GM12878 (cell line): ENCODE data around the gene TJAP1. TPM values are rescaled to one million over a fixed set of nuclear protein-coding genes. Genes with fewer than 3 reads are reported as not detected.

Source experiments
- ATAC-seq: fragments of 200-7000 bp; cut with Tn5 transposase; 3 replicates; pipeline ENCODE4 v1.9.1; 2020; ENCODE audit warnings: mild to moderate bottlenecking, moderate library complexity
- BruUV-seq: library from RNA; stranded (reverse); fragments of 400-500 nt; replicated peaks from 2 replicates; lab custom pipeline; 2021; lab: Mats Ljungman, UMichigan
- CTCF ChIA-PET: fragments of 300-600 bp; sonication (Branson Sonifier 250); formaldehyde crosslinking; extraction: SDS; loops from one replicate; lab custom pipeline; 2021; ENCODE audit warnings: inconsistent platforms; lab: Yijun Ruan, JAX
- POLR2A ChIA-PET: fragments of 350-600 bp; formaldehyde crosslinking; extraction: SDS; loops from one replicate; lab custom pipeline; 2021; ENCODE audit warnings: inconsistent platforms; lab: Charles Lee
- RAD21 ChIA-PET: fragments of 300-600 bp; sonication (Branson Sonifier 250); formaldehyde crosslinking; loops from one replicate; lab custom pipeline; 2023; ENCODE audit warnings: antibody characterized with exemption; ENCODE audit not compliant: unreplicated experiment; lab: Charles Lee
- SMC1A ChIA-PET: fragments of 300-600 bp; sonication (Branson Sonifier 250); formaldehyde crosslinking; loops from one replicate; lab custom pipeline; 2023; ENCODE audit not compliant: unreplicated experiment, uncharacterized antibody; lab: Charles Lee
- DNase-seq: peaks from one replicate; pipeline ENCODE4 v3.0.0-alpha.2; 2011; ENCODE audit warnings: low read depth, low spot score
- FAIRE-seq: peaks from 3 replicates; lab custom pipeline; 2011; peaks lifted over from hg19 to GRCh38; lab: Jason Lieb, UNC
- H2AFZ ChIP-seq: 2 replicates; pipeline ENCODE4 v1.6.0; 2011; ENCODE audit warnings: low read depth, low read length, control low read depth; ENCODE audit not compliant: control insufficient read depth
- H3K27ac ChIP-seq: 2 replicates; pipeline ENCODE4 v1.5.1; 2011; ENCODE audit warnings: control low read depth; ENCODE audit not compliant: control insufficient read depth, insufficient read depth
- H3K27me3 ChIP-seq, 2 experiments: replicated peaks in 1 of 2; 2 replicates each; pipeline versions ENCODE4 v1.6.0 to v1.6.1; 2011; ENCODE audit warnings: low read length in 1 of 2; ENCODE audit not compliant: control insufficient read depth in 2 of 2, insufficient read depth in 2 of 2
- H3K36me3 ChIP-seq, 2 experiments: 2 replicates each; pipeline ENCODE4 v1.5.1; 2011; ENCODE audit warnings: low read length in 1 of 2; ENCODE audit not compliant: control insufficient read depth in 2 of 2, insufficient read depth in 2 of 2
- H3K4me1 ChIP-seq: 2 replicates; pipeline ENCODE4 v1.6.1; 2011; ENCODE audit warnings: mild to moderate bottlenecking, low read length, moderate library complexity, mixed read lengths; ENCODE audit not compliant: control insufficient read depth, insufficient read depth
- H3K4me2 ChIP-seq: 2 replicates; pipeline ENCODE4 v1.6.0; 2011; ENCODE audit warnings: control low read depth; ENCODE audit not compliant: control insufficient read depth, insufficient read depth
- H3K4me3 ChIP-seq: fragments of 200-600 bp; sonication (generic); 2 replicates; pipeline ENCODE4 v1.5.1; 2016
- H3K79me2 ChIP-seq: 2 replicates; pipeline ENCODE4 v1.6.0; 2011; ENCODE audit warnings: low read length; ENCODE audit not compliant: control insufficient read depth, insufficient read depth
- H3K9ac ChIP-seq: 2 replicates; pipeline ENCODE4 v1.8.0; 2011; ENCODE audit warnings: low read length, control low read depth, mixed read lengths; ENCODE audit not compliant: control insufficient read depth, insufficient read depth
- H3K9me3 ChIP-seq: replicated peaks from 3 replicates; pipeline ENCODE4 v1.5.1; 2011; ENCODE audit warnings: mild to moderate bottlenecking, low read length; ENCODE audit not compliant: control insufficient read depth, insufficient read depth
- H4K20me1 ChIP-seq: 2 replicates; pipeline ENCODE4 v1.6.0; 2011; ENCODE audit not compliant: control insufficient read depth, insufficient read depth
- ATF2 ChIP-seq: IDR thresholded peaks from 2 replicates; pipeline ENCODE4 v1.6.1; 2012; ENCODE audit warnings: low read length, inconsistent platforms
- BHLHE40 ChIP-seq, 2 experiments: fragments of 450-650 bp in 1 of 2; IDR thresholded peaks; 2 replicates each; pipeline ENCODE4 v1.6.1; 2011 to 2017; ENCODE audit warnings: low read depth in 2 of 2, borderline replicate concordance in 1 of 2, improper control_type of control experiment in 1 of 2, low read length in 1 of 2, mild to moderate bottlenecking in 1 of 2
- BMI1 ChIP-seq: fragments of 450-650 bp; IDR thresholded peaks from 2 replicates; pipeline ENCODE4 v1.6.1; 2016; ENCODE audit warnings: mild to moderate bottlenecking, moderate library complexity, borderline replicate concordance
- CEBPB ChIP-seq, 2 experiments: fragments of 150-350 bp in 1 of 2; IDR thresholded peaks; 2 replicates each; pipeline ENCODE4 v1.6.1; 2012 to 2014; ENCODE audit warnings: low read depth in 2 of 2, low read length in 2 of 2, borderline replicate concordance in 1 of 2, inconsistent platforms in 1 of 2
- CHD4 ChIP-seq: fragments of 200-600 bp; sonication (generic); IDR thresholded peaks from 2 replicates; pipeline ENCODE4 v1.6.1; 2016; ENCODE audit warnings: mild to moderate bottlenecking
- DPF2 ChIP-seq: fragments of 450-650 bp; IDR thresholded peaks from 2 replicates; pipeline ENCODE4 v1.6.1; 2017; ENCODE audit warnings: mild to moderate bottlenecking
- HDAC6 ChIP-seq: fragments of 200-600 bp; sonication (generic); IDR thresholded peaks from one replicate; pipeline ENCODE4 v1.8.0; 2017; ENCODE audit warnings: antibody characterized with exemption; ENCODE audit not compliant: unreplicated experiment
- IRF3 ChIP-seq: fragments of 450-650 bp; IDR thresholded peaks from 2 replicates; pipeline ENCODE4 v1.6.1; 2014; ENCODE audit warnings: mild to moderate bottlenecking
- NFYB ChIP-seq: IDR thresholded peaks from 2 replicates; pipeline ENCODE4 v1.6.1; 2011; ENCODE audit warnings: low read depth, mild to moderate bottlenecking, low read length, improper control_type of control experiment, moderate library complexity; ENCODE audit not compliant: insufficient read depth
- RAD21 ChIP-seq: IDR thresholded peaks from 2 replicates; pipeline ENCODE4 v1.6.1; 2011; ENCODE audit warnings: mild to moderate bottlenecking, low read depth, low read length, moderate library complexity; ENCODE audit not compliant: insufficient read depth
- RCOR1 ChIP-seq: conservative IDR thresholded peaks from 2 replicates; pipeline ENCODE4 v1.6.1; 2012; ENCODE audit warnings: low read depth, low read length, improper control_type of control experiment
- SIX5 ChIP-seq: IDR thresholded peaks from 2 replicates; pipeline ENCODE4 v1.6.1; 2011; ENCODE audit warnings: mild to moderate bottlenecking, low read depth, low read length, moderate library complexity; ENCODE audit not compliant: severe bottlenecking
- SMAD1 ChIP-seq: fragments of 450-650 bp; IDR thresholded peaks from 2 replicates; pipeline ENCODE4 v1.6.1; 2018; ENCODE audit warnings: mild to moderate bottlenecking, low read depth; ENCODE audit not compliant: partially characterized antibody
- STAT1 ChIP-seq: fragments of 450-650 bp; conservative IDR thresholded peaks from 2 replicates; pipeline ENCODE4 v1.6.1; 2014; ENCODE audit warnings: antibody characterized with exemption, mild to moderate bottlenecking
- SUPT20H ChIP-seq: IDR thresholded peaks from 2 replicates; pipeline ENCODE4 v1.6.1; 2011; ENCODE audit warnings: low read depth, mild to moderate bottlenecking, low read length, moderate library complexity, borderline replicate concordance; ENCODE audit not compliant: control insufficient read depth
- TAF1 ChIP-seq: IDR thresholded peaks from 2 replicates; pipeline ENCODE4 v1.6.1; 2011; ENCODE audit warnings: mild to moderate bottlenecking, low read depth, low read length, borderline replicate concordance
- ZNF24 ChIP-seq: fragments of 450-650 bp; IDR thresholded peaks from 2 replicates; pipeline ENCODE4 v1.6.1; 2017; ENCODE audit warnings: antibody characterized with exemption, mild to moderate bottlenecking
- ZNF592 ChIP-seq: fragments of 450-650 bp; IDR thresholded peaks from 2 replicates; pipeline ENCODE4 v1.6.1; 2017; ENCODE audit warnings: mild to moderate bottlenecking, moderate library complexity
- WGBS: methylation state at CpG from one replicate; pipeline ENCODE4 v1.1.6; 2016; ENCODE audit warnings: low lambda C conversion rate; ENCODE audit not compliant: insufficient replicate concordance, insufficient coverage; ENCODE audit errors: missing lambda C conversion rate; 5-methylcytosine and 5-hydroxymethylcytosine counted together
- in situ Hi-C: fragments of 300-500 bp; cut with MboI; formaldehyde crosslinking; loops from 9 replicates; pipeline ENCODE4 v1.14.3; 2018; ENCODE audit warnings: mixed read lengths
- intact Hi-C: fragments of 100-400 bp; cut with micrococcal nuclease; formaldehyde crosslinking; loops from one replicate; pipeline ENCODE4 v1.14.2; 2022; ENCODE audit not compliant: unreplicated experiment
- polyA plus RNA-seq, 11 experiments: library from polyadenylated mRNA; depleted of rRNA in 4 of 11; unstranded in 6 of 11; stranded (reverse) in 5 of 11; fragments of >200 nt; fragmentation: Nextera tagmentation in 4 of 11; fragmentation: Illumina TruSeq in 1 of 11; extraction: Ambion mirVana in 4 of 11; extraction: Trizol in 1 of 11; gene quantifications; 1 replicate in 1 of 11; 2 replicates in 10 of 11; pipeline versions ENCODE4 v1.2.1 to v1.2.3, GENCODE V29; 2011 to 2016; ENCODE audit warnings: inconsistent platforms in 2 of 11, missing spikeins in 2 of 11, low read depth in 1 of 11
- total RNA-seq, 4 experiments: library from RNA; depleted of rRNA in 3 of 4; stranded (reverse); fragments of >200 nt in 3 of 4; fragmentation: Illumina TruSeq in 1 of 4; extraction: Trizol in 1 of 4; gene quantifications; 2 replicates each; pipeline versions ENCODE4 v1.2.1 to v1.2.3, GENCODE V29; 2013 to 2021

Gene TJAP1
- total and polyA plus RNA-seq, 10 of the 15 experiments (the other 5 are each of a cell fraction or from before 2014, with no cell fraction given): 0.11 to 22.6 (median 12.8) TPM

GRCh38 chr6:43532201-43532600 lies 54.8 kb downstream of the TJAP1 start:
- WGBS: 100% methylated on average over 1 of the region's 1 CpG
- no TSS peak for BruUV-seq

More at GRCh38 chr6:43532201-43532600, 54.8 kb downstream of the TJAP1 start:
- Histone ChIP-seq H3K79me2 (no peaks in the 10 kb centered on the region), H3K4me2 (no peak overlapping the region), H3K9me3 (no peaks in the 10 kb centered on the region), H3K36me3 (peaks cover 11 to 27% of the 10 kb centered on the region in 2 experiments), H3K27me3 (no peaks in the 10 kb centered on the region), H3K9ac (no peak overlapping the region), H2AFZ (no peak overlapping the region), H3K4me1 (no peaks in the 10 kb centered on the region), H3K27ac (no peak overlapping the region), H4K20me1 (no peaks in the 10 kb centered on the region), H3K4me3 (no peak overlapping the region)
- ChIA-PET SMC1A (interaction anchor here (1.5 kb wide), 1 partner anchor 13 kb away, joined by 5 read pairs; no protein-coding TSS in a partner anchor), CTCF (interaction anchor here (0.6 to 2.6 kb wide), 4 partner anchors 10 to 76 kb away, joined by 3 to 11 read pairs (median 7); no protein-coding TSS in a partner anchor), RAD21 (interaction anchor here (0.7 to 0.9 kb wide), 2 partner anchors 15 kb away, joined by 3 read pairs; partner anchors contain the start of genes POLR1C and YIPF3), POLR2A (interaction anchor here (0.7 to 2.2 kb wide), 3 partner anchors 12 to 341 kb away, joined by 3 to 8 read pairs (median 7); no protein-coding TSS in a partner anchor)
- TF ChIP-seq STAT1 (no peak), ATF2 (no peak), SUPT20H (no peak), RCOR1 (no peak), NFYB (no peak), CHD4 (no peak), RAD21 (no peak), ZNF24 (no peak), BHLHE40 (IDR thresholded peaks at IDR 0.05; ENCODE audit: borderline replicate concordance in 1 of 2, low read depth in 2 of 2, low read length in 1 of 2) (no peak), DPF2 (no peak), TAF1 (no peak), CEBPB (IDR thresholded peaks at IDR 0.05; ENCODE audit: borderline replicate concordance in 1 of 2, low read depth in 2 of 2, low read length in 2 of 2) (no peak), SMAD1 (no peak), SIX5 (no peak), HDAC6 (no peak), ZNF592 (no peak), IRF3 (no peak), BMI1 (no peak)
- DNase-seq (no peak), FAIRE-seq (no peak), ATAC-seq (no peak)
- intact Hi-C loops: no loop called here
- in situ Hi-C loops: no loop called here
